ENCODE data around the gene ANKRD28.

The ANKRD28 gene

DNA sequence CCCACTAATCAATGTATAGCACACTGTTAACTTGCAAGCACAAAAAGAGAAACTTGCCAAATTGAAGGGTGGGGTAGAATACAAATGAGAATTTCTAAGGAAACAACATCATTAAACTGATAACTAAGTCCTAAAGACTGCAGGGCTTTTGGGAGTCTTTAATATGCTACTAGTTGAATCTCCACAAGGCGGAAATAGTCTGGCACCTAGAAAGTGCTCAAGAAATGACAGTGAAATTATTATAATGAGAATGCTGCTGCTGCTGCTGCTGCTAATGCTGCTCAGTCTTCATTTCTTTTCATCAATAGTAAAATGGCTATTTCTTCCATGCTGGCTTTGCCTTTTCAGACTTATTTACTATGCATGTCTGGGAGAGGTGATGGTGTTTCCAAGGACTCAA, 104.4 kb downstream of the ANKRD28 start:
- TF ChIP-seq ZNF274 (IDR thresholded peaks at IDR 0.05; ENCODE audit: low read depth, low read length) = no peak
- no peak overlapping the region for H3K4me3 ChIP-seq (ENCODE audit: low read length)

GRCh38 chr3:15690748-15691147, 107.0 kb downstream of the ANKRD28 start:
- no peak for TF ChIP-seq ZNF274 (IDR thresholded peaks at IDR 0.05; ENCODE audit: low read depth, low read length)
- H3K4me3 ChIP-seq (ENCODE audit: low read length) = no peak overlapping the region

DNA sequence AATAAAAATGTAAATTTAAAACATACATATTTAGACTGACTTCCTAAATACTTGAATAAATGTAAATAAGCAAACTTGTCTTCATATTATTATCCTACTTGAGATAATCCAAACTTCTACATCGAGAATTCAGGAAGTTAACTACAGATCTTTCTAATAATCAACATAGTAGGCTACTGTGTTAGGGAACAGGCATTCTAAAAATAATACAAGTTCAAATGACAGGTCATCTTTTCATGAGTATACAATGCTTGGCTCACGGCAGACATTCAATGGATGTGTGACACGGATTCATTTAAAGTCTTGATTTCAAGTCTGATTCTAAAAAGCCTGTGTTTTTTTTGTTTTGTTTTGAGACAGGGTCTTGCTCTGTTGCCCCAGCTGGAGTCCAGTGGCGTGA, 107.5 kb downstream of the ANKRD28 start:
- no peak for TF ChIP-seq ZNF274 (IDR thresholded peaks at IDR 0.05; ENCODE audit: low read depth, low read length)
- no peak overlapping the region for H3K4me3 ChIP-seq (ENCODE audit: low read length)

DNA sequence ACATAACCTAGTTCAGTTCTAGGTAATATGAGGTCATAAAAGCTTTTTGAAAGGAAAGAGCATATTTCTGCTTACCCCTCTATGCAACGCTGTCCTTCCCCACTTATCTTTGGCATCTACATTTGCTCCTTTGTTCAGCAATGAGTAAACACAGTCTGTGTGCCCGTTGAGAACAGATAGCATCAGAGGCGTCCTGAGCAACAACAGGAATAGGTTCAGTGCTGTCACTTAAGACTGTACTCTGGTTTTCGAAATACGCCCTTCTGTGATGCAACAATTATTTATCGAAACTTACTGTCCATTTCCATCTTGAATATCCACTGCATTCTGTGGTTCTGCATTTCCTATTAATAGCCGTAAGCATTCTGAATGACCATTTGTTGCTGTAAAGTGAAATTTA, 111.9 kb downstream of the ANKRD28 start:
- H3K4me3 ChIP-seq (ENCODE audit: low read length) = no peak overlapping the region
- TF ChIP-seq ZNF274 (IDR thresholded peaks at IDR 0.05; ENCODE audit: low read depth, low read length) = no peak

DNA sequence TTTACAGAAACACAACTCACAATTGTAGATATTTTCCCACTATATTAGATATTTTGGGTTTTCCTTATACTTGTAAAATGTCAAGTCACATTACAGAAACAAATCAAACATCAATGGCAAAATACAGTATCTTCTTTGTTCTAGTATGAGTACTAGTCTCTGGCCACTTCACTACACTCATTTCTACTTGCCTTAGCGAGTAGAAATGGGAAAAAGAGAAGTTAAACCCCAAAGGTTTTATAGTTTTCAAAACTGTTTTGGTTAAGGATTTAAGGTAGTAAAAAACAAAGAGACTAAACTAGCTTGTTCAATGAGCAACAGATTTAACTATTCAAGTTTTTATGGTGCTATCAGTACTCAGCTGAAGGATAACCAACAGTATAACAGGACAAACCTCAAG, 114.5 kb downstream of the ANKRD28 start:
- TF ChIP-seq ZNF274 (IDR thresholded peaks at IDR 0.05; ENCODE audit: low read depth, low read length) = no peak
- no peak overlapping the region for H3K4me3 ChIP-seq (ENCODE audit: low read length)

DNA sequence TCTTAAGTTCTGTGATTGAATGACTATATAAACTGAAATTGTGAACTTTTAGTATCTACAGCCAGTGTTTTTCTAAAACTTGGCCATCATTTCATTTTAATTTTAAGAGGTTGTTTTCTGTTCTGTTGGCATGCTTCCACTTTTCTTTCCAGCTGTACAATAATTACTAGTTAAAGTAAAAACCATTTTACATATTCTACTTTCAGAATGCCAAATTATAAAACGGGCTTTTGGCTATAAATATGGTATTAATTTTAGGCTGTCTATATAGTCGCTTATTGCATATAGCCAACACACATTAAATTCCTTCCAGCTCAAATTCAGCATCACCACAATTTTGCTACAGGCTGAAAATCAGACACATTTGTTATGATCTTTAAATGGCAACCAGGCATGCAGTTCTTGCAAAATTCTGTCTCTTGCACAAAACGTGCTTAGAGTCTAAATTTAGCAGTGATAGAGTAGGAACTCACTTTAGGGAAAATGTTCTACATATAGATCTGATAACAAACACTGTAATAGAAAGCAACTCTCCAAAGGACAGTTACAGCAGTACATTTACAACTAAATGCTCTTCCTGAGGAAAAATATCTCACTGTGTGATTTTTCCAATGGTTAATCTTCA, 115.1 kb downstream of the ANKRD28 start:
- TF ChIP-seq ZNF274 (IDR thresholded peaks at IDR 0.05; ENCODE audit: low read depth, low read length) = no peak
- no peak overlapping the region for H3K4me3 ChIP-seq (ENCODE audit: low read length)

DNA sequence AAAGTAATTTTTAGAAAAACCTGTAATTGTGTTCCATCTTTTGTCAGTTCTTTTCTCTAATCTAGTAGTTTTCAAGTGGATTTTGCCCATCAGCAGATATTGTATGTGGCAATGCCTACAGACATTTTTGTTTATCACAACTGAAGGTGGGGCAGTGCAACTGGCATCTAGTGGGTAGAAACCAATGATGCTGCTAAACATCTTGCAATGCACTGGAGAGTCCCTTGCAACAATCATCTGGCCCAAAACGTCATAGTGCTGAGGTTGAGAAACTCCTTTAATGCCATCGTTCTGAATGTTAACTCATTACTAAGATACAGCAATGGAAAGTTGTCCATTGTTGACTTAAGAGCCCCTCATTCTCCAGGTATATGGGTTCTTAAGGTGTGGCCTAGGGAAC, 116.1 kb downstream of the ANKRD28 start:
- H3K4me3 ChIP-seq (ENCODE audit: low read length) = no peak overlapping the region
- TF ChIP-seq ZNF274 (IDR thresholded peaks at IDR 0.05; ENCODE audit: low read depth, low read length) = no peak

DNA sequence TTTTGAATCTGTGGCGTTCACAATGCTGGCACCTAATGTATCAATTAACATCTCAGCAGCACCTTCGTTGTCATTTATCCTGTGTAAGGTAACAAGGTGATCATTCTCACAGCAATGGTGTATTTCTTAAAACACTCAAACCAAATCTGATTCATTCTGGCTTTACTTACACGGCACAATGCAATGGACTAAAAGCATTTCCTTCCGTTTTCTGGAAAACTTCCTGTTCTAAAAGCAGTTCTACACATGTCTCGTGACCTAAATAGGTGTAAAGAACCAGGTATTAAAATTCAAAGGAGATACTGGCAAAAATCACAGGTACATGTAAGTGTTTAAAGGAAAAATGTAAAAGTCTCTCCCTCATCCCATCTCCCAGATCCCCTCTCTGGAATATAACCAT, 118.5 kb downstream of the ANKRD28 start:
- H3K4me3 ChIP-seq (ENCODE audit: low read length) = no peak overlapping the region
- no peak for TF ChIP-seq ZNF274 (IDR thresholded peaks at IDR 0.05; ENCODE audit: low read depth, low read length)

DNA sequence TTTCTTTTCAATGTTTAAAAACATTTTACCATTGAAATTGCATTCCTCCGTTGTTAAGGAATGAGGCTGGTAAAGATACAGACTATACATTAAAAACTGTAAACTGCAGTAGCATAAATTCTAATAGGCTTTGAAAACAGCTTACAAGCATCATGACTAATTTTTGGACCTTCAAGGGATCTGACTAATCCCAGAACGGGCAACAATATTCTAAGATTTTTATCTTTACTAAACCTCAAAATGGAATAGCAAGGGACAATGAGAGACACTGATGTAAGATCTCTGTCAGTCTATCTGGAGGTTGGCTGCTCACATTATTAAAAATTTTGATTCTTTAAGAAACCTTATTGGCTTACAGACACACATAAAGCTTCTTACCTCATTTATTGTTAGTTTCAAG, 121.5 kb downstream of the ANKRD28 start:
- TF ChIP-seq ZNF274 (IDR thresholded peaks at IDR 0.05; ENCODE audit: low read depth, low read length) = no peak
- no peak overlapping the region for H3K4me3 ChIP-seq (ENCODE audit: low read length)

DNA sequence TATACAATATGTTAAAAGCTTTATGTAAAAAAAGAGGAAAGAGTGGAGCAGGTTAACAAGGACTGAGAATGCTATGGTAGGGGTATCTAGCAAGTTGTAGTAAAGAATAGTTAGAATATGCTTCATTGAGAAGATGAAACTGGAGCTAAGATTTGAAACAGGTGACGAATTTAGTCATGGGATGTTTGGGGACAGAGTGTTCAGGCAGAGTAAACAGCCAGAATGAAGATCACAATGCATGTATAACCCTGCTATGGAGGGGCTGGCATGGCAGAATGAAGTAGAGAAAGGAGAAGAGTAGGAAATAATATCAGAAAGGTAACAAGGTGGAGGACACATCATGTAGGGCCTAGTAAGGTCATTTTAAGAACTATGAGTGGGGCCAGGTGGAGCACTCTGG, 124.2 kb downstream of the ANKRD28 start:
- TF ChIP-seq ZNF274 (IDR thresholded peaks at IDR 0.05; ENCODE audit: low read depth, low read length) = no peak

GRCh38 chr3:15667484-15667883, 130.3 kb downstream of the ANKRD28 start:
- H3K4me3 ChIP-seq (ENCODE audit: low read length) = no peak overlapping the region
- no peak for TF ChIP-seq ZNF274 (IDR thresholded peaks at IDR 0.05; ENCODE audit: low read depth, low read length)

More for the DNA sequence above, 124.2 kb downstream of the ANKRD28 start:
- H3K4me3 ChIP-seq (ENCODE audit: low read length) = no peak overlapping the region

DNA sequence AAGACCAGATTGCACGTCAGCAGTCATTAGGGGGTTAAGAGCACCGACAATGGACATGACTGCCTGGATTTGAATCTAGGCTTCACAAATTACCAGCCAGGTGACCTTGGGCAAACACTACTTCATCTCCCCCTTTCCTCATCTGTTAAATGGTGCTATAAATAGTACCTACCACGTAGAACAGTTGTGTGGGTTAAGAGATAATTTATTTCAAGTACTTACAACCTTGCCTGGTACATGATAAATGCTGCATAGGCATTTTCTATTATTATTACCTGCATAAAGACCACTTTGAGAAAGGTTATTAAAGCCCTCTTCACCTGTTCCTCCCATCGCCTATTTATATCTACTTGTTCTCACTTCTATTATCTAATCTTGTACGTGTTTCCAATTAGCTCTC, 131.5 kb downstream of the ANKRD28 start:
- H3K4me3 ChIP-seq (ENCODE audit: low read length) = no peak overlapping the region
- no peak for TF ChIP-seq ZNF274 (IDR thresholded peaks at IDR 0.05; ENCODE audit: low read depth, low read length)

DNA sequence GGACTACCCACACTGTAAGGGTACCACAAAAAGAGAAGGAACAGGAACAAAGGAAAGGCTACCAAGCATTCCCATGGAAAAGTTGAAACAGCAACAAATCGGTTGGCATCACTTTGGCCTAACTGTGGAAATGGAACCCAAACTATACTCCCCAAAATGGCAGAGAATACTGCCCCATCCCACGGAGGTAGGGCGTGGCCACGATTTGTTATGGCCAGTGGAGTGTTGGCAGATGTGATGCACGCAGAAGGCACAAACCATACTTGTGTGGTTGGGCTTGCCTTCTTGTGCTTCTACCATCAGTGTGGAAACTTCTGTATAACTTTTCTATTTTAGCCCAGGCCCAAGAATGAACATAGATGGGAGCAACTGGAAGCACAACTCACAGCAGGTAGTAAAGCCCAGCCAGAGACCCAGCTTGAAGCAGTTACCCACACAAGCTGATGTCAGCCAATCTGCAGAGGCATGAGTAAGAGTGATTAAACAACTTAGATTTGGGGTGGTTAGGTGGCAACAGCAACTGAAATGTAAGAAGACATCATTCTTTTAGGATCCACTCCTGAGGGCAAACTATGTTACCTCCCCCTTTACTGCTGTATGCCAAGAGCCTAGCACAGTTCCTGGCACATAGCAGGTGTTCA, 132.1 kb downstream of the ANKRD28 start:
- no peak for TF ChIP-seq ZNF274 (IDR thresholded peaks at IDR 0.05; ENCODE audit: low read depth, low read length)
- no peak overlapping the region for H3K4me3 ChIP-seq (ENCODE audit: low read length)

- no peak for TF ChIP-seq ZNF274 (IDR thresholded peaks at IDR 0.05; ENCODE audit: low read depth, low read length)
Measured at GRCh38 chr3:15664144-15664543, 133.6 kb downstream of the ANKRD28 start.

DNA sequence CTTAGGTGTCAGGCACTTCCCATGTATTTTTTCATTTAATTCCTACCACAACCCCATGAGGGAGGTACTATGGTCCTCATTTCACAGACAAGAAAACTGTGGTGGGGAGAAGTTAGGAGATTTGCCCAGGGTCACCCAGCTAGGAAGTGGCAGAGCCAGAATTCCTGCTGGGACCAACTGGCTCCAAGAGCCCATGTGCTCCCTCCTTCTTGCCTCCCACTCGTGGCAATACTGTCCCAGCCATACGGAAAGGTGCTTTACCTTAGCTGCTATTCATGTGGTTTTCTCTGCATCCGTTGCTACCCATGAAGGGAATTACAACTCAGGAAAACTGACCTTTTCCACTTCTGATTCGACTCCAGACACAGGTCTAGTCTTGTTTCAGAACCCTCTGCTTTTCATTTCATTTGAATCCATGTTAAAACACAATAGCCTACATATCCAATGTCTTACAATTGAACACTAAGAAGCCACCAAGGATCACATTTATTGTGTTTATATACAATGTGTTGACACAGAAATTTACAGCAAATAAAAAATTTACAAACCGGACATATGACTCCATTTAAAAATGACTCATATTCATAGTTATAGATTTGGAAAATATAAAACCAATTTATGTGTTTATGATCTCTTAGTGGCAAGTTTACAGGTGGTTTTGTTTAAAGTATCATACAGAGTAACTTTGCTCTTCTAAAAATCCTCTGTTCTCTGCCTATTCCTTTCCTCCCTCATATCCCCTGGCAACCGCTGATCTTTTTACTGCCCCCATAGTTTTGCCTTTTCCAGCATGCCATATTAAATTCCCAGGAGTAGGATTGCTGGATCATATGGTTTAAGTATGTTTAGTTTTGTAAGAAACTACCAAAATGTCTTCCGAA, 137.5 kb downstream of the ANKRD28 start:
- no peak overlapping the region for H3K4me3 ChIP-seq (ENCODE audit: low read length)
- TF ChIP-seq ZNF274 (IDR thresholded peaks at IDR 0.05; ENCODE audit: low read depth, low read length) = no peak

More at GRCh38 chr3:15664144-15664543, 133.6 kb downstream of the ANKRD28 start:
- H3K4me3 ChIP-seq (ENCODE audit: low read length) = no peak overlapping the region

Measured in GM08714 (cell line).